ENCODE results near the gene LDLRAD4.

Gene LDLRAD4

GRCh38 chr18:13187498-13187897 lies 31.1 kb upstream of the LDLRAD4 start:
- TF ChIP-seq ZNF70 (CRISPR knock-in tag; IDR thresholded peaks at IDR 0.05) (no peak), CSRNP3 (CRISPR knock-in tag; IDR thresholded peaks at IDR 0.05) (no peak), ZNF8 (CRISPR knock-in tag; IDR thresholded peaks at IDR 0.05) (no peak), ZFP3 (CRISPR knock-in tag; IDR thresholded peaks at IDR 0.05) (no peak), TSHZ2 (CRISPR knock-in tag; IDR thresholded peaks at IDR 0.05) (no peak), ZNF565 (CRISPR knock-in tag; conservative IDR thresholded peaks at IDR 0.05; ENCODE audit: low read depth) (no peak), ARNTL (CRISPR knock-in tag; IDR thresholded peaks at IDR 0.05; ENCODE audit: borderline replicate concordance, low read depth) (no peak), BACH2 (CRISPR knock-in tag; IDR thresholded peaks at IDR 0.05; ENCODE audit: borderline replicate concordance) (no peak), GLIS3 (CRISPR knock-in tag; IDR thresholded peaks at IDR 0.05) (no peak), TOX (CRISPR knock-in tag; IDR thresholded peaks at IDR 0.05; ENCODE audit: borderline replicate concordance) (no peak), CSDC2 (CRISPR knock-in tag; IDR thresholded peaks at IDR 0.05) (no peak), CREB5 (CRISPR knock-in tag; IDR thresholded peaks at IDR 0.05; ENCODE audit: low read depth) (no peak), SNAI2 (CRISPR knock-in tag; IDR thresholded peaks at IDR 0.05) (no peak), ESRRG (CRISPR knock-in tag; IDR thresholded peaks at IDR 0.05) (no peak), ZFP30 (CRISPR knock-in tag; IDR thresholded peaks at IDR 0.05) (no peak), TCF4 (CRISPR knock-in tag; IDR thresholded peaks at IDR 0.05; ENCODE audit: borderline replicate concordance) (no peak)
- ATAC-seq, result no peak

GRCh38 chr18:13191031-13191430 lies 27.5 kb upstream of the LDLRAD4 start:
- TF ChIP-seq ISL1 (CRISPR knock-in tag; IDR thresholded peaks at IDR 0.05), result no peak
- no peak for TF ChIP-seq POU6F1 (CRISPR knock-in tag; IDR thresholded peaks at IDR 0.05; ENCODE audit: borderline replicate concordance, low read depth)
- no peak for TF ChIP-seq ZC3H10 (CRISPR knock-in tag; IDR thresholded peaks at IDR 0.05)
- TF ChIP-seq PPARA (CRISPR knock-in tag; IDR thresholded peaks at IDR 0.05; ENCODE audit: borderline replicate concordance), result no peak
- no peak for TF ChIP-seq SNAI2 (CRISPR knock-in tag; IDR thresholded peaks at IDR 0.05)
- no peak for ATAC-seq

GRCh38 chr18:13191779-13192178 lies 26.8 kb upstream of the LDLRAD4 start:
- no peak for TF ChIP-seq ISL1 (CRISPR knock-in tag; IDR thresholded peaks at IDR 0.05)
- no peak for TF ChIP-seq ARNTL (CRISPR knock-in tag; IDR thresholded peaks at IDR 0.05; ENCODE audit: borderline replicate concordance, low read depth)
- no peak for TF ChIP-seq ZFP3 (CRISPR knock-in tag; IDR thresholded peaks at IDR 0.05)
- TF ChIP-seq OSR1 (CRISPR knock-in tag; IDR thresholded peaks at IDR 0.05), result no peak
- TF ChIP-seq CSDC2 (CRISPR knock-in tag; IDR thresholded peaks at IDR 0.05), result no peak
- no peak for TF ChIP-seq BACH2 (CRISPR knock-in tag; IDR thresholded peaks at IDR 0.05; ENCODE audit: borderline replicate concordance)
- no peak for TF ChIP-seq CSRNP3 (CRISPR knock-in tag; IDR thresholded peaks at IDR 0.05)
- TF ChIP-seq ZFP30 (CRISPR knock-in tag; IDR thresholded peaks at IDR 0.05), result no peak
- no peak for TF ChIP-seq ESRRG (CRISPR knock-in tag; IDR thresholded peaks at IDR 0.05)
- no peak for TF ChIP-seq RARB (CRISPR knock-in tag; IDR thresholded peaks at IDR 0.05)
- TF ChIP-seq ZC3H10 (CRISPR knock-in tag; IDR thresholded peaks at IDR 0.05), result no peak
- no peak for TF ChIP-seq ZNF565 (CRISPR knock-in tag; conservative IDR thresholded peaks at IDR 0.05; ENCODE audit: low read depth)
- no peak for TF ChIP-seq POU6F1 (CRISPR knock-in tag; IDR thresholded peaks at IDR 0.05; ENCODE audit: borderline replicate concordance, low read depth)
- no peak for TF ChIP-seq SNAI2 (CRISPR knock-in tag; IDR thresholded peaks at IDR 0.05)
- no peak for ATAC-seq

Measured in SK-N-SH treated with all-trans-retinoic acid at 6 μM for 48 hours (cell line).